Measurements from ENCODE around the gene TENM4.
"Not testable (repeated sequence)": the region's sequence is repeated elsewhere in the genome, so short reads cannot be mapped to it uniquely, and the experiment has no call there.

The TENM4 gene

GRCh38 chr11:78643676-78644056 lies 797.2 kb downstream of the TENM4 start:
- DNase-seq: no peak

GRCh38 chr11:78642979-78643675 lies 797.7 kb downstream of the TENM4 start:
- DNase-seq: no peak

GRCh38 chr11:78641541-78641940 lies 799.3 kb downstream of the TENM4 start:
- no peak for DNase-seq

DNA sequence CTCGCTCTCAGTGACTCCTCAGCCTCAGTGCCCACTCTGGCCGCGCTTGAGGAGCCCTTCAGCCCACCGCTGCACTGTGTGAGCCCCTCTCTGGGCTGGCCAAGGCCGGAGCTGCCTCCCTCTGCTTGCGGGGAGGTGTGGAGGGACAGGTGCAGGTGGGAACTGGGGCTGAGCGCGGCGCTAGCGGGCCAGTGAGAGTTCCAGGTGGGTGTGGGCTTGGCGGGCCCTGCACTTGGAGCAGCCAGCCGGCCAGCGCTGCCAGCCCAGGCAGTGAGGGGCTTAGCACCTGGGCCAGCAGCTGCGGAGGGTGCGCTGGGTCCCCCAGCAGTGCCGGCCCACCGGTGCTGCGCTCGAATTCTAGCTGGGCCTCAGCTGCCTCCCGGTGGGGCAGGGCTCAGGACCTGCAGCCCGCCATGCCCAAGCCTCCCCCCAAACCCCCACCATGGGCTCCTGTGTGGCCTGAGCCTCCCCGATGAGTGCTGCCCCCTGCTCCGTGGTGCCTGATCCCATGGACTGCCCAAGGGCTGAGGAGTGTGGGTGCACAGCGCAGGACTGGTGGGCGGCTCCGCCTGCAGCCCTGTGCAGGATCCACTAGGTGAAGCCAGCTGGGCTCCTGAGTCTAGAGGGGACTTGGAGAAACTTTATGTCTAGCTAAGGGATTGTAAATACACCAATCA lies 802.0 kb downstream of the TENM4 start:
- DNase-seq: no peak

DNA sequence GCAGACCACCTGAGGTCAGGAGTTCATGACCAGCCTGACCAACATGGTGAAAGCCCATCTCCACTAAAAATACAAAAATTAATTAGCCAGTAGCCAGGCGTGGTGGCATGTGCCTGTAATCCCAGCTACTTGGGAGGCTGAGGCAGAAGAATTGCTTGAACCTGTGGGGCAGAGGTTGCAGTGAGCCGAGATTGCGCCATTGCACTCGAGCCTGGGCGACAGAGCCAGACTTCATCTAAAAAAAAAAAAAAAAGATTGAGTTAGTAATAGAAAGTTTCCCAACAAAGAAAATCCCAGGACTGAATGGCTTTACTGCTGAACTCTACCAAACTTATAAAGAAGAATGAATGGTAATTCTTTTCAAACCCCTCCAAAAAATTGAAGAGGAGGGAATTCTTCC lies 803.3 kb downstream of the TENM4 start:
- DNase-seq: not testable (repeated sequence)

GRCh38 chr11:78635814-78636506 lies 804.9 kb downstream of the TENM4 start:
- DNase-seq: no peak

DNA sequence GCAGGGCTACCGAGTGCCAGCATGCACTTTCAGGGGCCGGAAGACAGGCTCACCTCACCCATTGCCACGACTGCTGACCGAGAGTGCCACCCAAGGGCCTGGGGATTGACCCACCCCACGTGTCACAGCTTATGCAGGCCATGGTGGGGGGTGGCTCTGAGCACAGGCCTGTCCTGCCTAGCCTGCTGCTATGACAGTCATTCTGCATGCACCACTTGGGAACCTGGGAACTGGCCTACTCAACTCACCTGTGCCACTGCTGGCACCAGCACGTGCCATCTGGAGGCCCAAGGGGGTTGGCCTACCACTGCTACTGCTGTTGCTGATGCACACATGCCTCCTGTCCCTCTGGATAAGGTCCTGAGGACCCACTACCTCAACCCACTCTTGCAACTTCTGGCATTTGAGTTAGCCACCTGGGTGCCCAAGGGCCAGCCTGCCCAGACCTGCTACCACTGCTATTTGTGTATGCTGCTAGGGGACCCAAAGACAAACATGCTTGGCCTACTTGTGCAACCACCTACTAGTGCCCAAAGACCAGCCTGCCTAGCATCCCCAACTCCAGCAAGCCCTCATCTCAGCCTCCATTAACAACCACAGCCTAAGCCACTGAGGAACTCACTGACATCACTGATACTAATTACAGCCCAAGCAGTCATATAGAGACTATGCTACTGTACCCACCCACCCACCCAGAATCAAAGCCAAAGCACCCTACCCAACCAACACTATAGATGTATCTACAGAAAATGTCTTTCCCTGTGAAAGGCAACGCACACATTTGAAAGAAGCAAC lies 807.1 kb downstream of the TENM4 start:
- no peak for DNase-seq

DNA sequence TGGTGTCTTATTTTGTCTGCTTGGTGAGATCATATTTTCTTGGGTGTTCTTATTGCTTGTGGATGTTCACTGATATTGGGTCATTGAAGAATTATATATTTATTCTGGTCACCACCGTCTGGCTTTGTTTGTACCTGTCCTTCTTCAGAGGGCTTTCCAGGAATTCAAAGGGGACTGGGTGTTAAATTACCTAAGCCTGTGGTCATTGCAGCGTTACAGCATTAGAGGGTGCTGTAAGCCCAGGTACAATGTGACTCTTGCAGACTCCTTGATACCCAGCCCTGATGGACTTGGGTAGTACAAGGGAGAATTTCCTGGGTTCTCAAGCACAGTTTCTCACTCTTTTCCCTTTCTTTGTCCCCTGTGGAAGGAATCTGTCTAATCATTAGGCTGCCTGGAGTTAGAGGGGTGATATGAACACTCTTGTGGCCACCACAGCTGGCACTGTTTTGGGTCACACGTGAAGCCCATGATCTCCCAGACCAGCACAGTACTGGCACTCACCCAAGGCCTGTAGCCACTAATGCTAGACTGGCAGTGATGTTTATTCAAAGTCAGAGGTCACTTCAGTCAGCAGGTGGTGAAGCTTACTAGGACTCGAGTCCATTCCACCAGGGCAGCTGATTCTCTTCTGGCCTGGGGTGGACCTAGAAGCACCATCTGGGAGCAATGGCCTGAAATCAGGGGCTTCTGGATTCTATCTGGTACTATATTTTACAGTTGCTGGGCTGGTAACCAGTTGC lies 810.1 kb downstream of the TENM4 start:
- DNase-seq: no peak

DNA sequence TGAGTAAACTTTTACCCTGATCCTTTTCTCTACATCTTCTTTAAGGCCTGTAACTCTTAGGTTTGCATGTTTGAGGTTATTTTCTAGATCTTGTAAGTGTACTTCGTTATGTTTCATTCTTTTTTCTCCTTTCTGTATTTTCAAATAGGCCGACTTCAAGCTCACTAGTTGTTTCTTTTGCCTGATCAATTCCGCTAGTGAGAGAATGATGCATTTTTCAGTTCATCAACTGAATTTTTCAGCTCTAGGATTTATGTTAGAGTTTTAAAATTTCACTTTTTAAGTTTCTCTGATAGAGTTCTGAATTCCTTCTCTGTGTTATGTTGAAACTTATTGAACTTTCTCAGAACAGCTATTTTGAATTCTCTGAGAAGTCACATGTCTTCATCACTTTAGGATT lies 810.7 kb downstream of the TENM4 start:
- no peak for DNase-seq

DNA sequence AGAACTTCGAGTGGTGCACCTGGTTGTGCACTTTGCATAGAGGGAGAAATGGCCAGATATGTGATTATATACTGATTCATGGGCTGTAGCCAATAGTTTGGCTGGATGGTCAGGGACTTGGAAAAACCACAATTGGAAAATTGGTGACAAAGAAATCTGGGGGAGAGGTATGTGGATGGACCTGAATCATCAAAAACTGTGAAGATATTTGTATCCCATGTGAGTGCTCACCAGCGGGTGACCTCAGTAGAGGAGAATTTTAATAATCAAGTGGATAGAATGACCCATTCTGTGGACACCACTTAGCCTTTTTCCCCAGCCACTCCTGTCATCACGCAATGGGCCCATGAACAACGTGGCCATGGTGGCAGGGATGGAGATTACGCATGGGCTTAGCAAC lies 818.2 kb downstream of the TENM4 start:
- DNase-seq: no peak

GRCh38 chr11:78620159-78620558 lies 820.7 kb downstream of the TENM4 start:
- no peak for DNase-seq

GRCh38 chr11:78615724-78616123 lies 825.1 kb downstream of the TENM4 start:
- DNase-seq: no peak

GRCh38 chr11:78613378-78613813 lies 827.4 kb downstream of the TENM4 start:
- DNase-seq: no peak

GRCh38 chr11:78612721-78613377 lies 828.0 kb downstream of the TENM4 start:
- no peak for DNase-seq

DNA sequence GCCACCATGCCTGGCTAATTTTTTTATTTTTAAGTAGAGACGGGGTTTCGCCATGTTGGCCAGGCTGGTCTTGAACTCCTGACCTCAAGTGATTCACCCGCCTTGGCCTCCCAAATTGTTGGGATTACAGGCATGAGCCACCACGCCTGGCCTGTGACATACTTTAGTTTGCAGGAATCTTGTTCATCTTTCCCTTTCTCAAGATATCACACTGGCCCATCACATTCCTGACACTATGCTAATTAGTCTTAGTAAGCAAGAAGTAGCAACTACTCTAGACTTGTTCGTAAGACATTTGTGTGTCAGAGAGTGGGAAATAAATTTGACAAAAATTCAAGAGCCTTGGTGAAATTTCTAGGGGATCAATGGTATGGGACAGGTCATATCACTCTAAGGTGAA lies 831.5 kb downstream of the TENM4 start:
- DNase-seq: not testable (repeated sequence)

DNA sequence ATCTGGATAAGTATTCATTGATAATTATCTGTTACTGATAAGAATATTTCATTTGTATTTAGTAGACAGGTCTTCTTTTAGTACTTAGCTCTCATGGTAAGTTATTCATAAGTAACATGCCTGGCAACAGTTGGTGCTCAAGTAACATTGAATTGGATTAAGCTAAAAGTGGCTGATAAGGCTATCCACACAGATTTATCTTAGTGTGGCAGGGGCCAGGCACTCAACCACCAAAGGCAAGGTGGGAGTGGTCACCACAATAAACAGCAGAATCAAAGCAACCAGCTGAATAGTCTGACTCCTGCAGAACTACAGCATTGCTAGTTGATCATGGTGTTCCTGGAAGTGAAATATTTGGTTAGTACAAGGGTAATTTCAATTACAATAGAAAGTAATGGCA lies 833.1 kb downstream of the TENM4 start:
- DNase-seq: peak; percentile 48

GRCh38 chr11:78606667-78607066 lies 834.2 kb downstream of the TENM4 start:
- no peak for DNase-seq

- DNase-seq: no peak
Measured at GRCh38 chr11:78605296-78605695, 835.5 kb downstream of the TENM4 start.

GRCh38 chr11:78603792-78604191 lies 837.0 kb downstream of the TENM4 start:
- DNase-seq: no peak

Measured in NCI-H82 (cell line).